PC-9 (cell line): Measurements from ENCODE around the gene JAK1. TPM values are rescaled to one million over a fixed set of nuclear protein-coding genes. Genes with fewer than 3 reads are reported as not detected.

Experiments used
- BruUV-seq: library from RNA; stranded (reverse); fragments of 400-500 nt; replicated peaks from 2 replicates; lab custom pipeline; 2021; lab: Mats Ljungman, UMichigan
- CTCF ChIA-PET: fragments of 300-600 bp; sonication (Branson Sonifier 250); formaldehyde crosslinking; loops from one replicate; lab custom pipeline; 2022; ENCODE audit warnings: antibody characterized with exemption; lab: Charles Lee
- POLR2A ChIA-PET: fragments of 300-600 bp; sonication (Branson Sonifier 250); formaldehyde crosslinking; loops from one replicate; lab custom pipeline; 2022; ENCODE audit warnings: antibody characterized with exemption; ENCODE audit not compliant: unreplicated experiment; lab: Charles Lee
- DNase-seq, 2 experiments: peaks; one replicate each; pipeline versions ENCODE4 v3.0.0 to v3.0.0-alpha.2; 2015 to 2022; ENCODE audit warnings: mixed read lengths in 1 of 2
- H2AFZ ChIP-seq: fragments of 200-600 bp; sonication (generic); 2 replicates; pipeline ENCODE4 v1.8.1; 2017; ENCODE audit warnings: antibody characterized with exemption
- H3F3A ChIP-seq: fragments of 200-600 bp; sonication (generic); 2 replicates; pipeline ENCODE4 v1.8.1; 2017; ENCODE audit warnings: antibody characterized with exemption, mild to moderate bottlenecking, low read depth; ENCODE audit not compliant: insufficient read depth
- H3K27ac ChIP-seq: fragments of 200-600 bp; sonication (generic); 2 replicates; pipeline ENCODE4 v1.6.1; 2016; ENCODE audit warnings: mixed run types
- H3K27me3 ChIP-seq: fragments of 200-600 bp; sonication (generic); 2 replicates; pipeline ENCODE4 v1.6.1; 2016; ENCODE audit warnings: low read depth, mixed run types; ENCODE audit not compliant: insufficient read depth
- H3K36me3 ChIP-seq: fragments of 200-600 bp; sonication (generic); 2 replicates; pipeline ENCODE4 v1.6.1; 2016; ENCODE audit warnings: low read depth, mixed run types
- H3K4me1 ChIP-seq: fragments of 200-600 bp; sonication (generic); replicated peaks from 2 replicates; pipeline ENCODE4 v1.6.1; 2016; ENCODE audit warnings: mixed run types; ENCODE audit not compliant: insufficient read depth
- H3K4me2 ChIP-seq: fragments of 200-600 bp; sonication (generic); 2 replicates; pipeline ENCODE4 v1.6.1; 2017; ENCODE audit warnings: mixed run types
- H3K4me3 ChIP-seq: fragments of 200-600 bp; sonication (generic); 2 replicates; pipeline ENCODE4 v1.6.1; 2016; ENCODE audit warnings: mixed run types
- H3K79me2 ChIP-seq: fragments of 200-600 bp; sonication (generic); 2 replicates; pipeline ENCODE4 v1.6.1; 2017; ENCODE audit warnings: low read depth, mixed run types
- H3K9me2 ChIP-seq: fragments of 200-600 bp; sonication (generic); 2 replicates; pipeline ENCODE4 v1.8.1; 2017; ENCODE audit warnings: mild to moderate bottlenecking; ENCODE audit not compliant: insufficient read depth
- H3K9me3 ChIP-seq: fragments of 200-600 bp; sonication (generic); 2 replicates; pipeline ENCODE4 v1.8.1; 2016; ENCODE audit warnings: low read depth; ENCODE audit not compliant: insufficient read depth
- H4K20me1 ChIP-seq: fragments of 200-600 bp; sonication (generic); 2 replicates; pipeline ENCODE4 v1.8.1; 2017; ENCODE audit not compliant: insufficient read depth
- CTCF ChIP-seq: fragments of 200-600 bp; sonication (generic); conservative IDR thresholded peaks from 2 replicates; pipeline ENCODE4 v1.6.1; 2017; ENCODE audit warnings: mixed run types, antibody characterized with exemption, mild to moderate bottlenecking, moderate library complexity
- EZH2 ChIP-seq: fragments of 200-600 bp; sonication (generic); IDR thresholded peaks from 2 replicates; pipeline ENCODE4 v1.8.0; 2017; ENCODE audit warnings: antibody characterized with exemption, low read depth
- intact Hi-C: fragments of 100-400 bp; cut with micrococcal nuclease; formaldehyde crosslinking; loops from one replicate; pipeline ENCODE4 v1.10.0; 2022; ENCODE audit not compliant: unreplicated experiment
- total RNA-seq: library from RNA; stranded (reverse); gene quantifications from 2 replicates; pipeline ENCODE4 v1.2.3, GENCODE V29; 2021

JAK1 gene
- total RNA-seq, 1 experiment from 2014 or later: 88.5 TPM

- POLR2A ChIA-PET: no interaction called here
- H3K4me2 ChIP-seq: no peak overlapping the region
- no TSS peak for BruUV-seq
Observed at GRCh38 chr1:64942118-64942517, 24.2 kb downstream of the JAK1 start.

GRCh38 chr1:64941461-64942117 is 24.8 kb downstream of the JAK1 start:
- no peak for DNase-seq
- H3K36me3 ChIP-seq: no peaks in the 10 kb centered on the region
- no peaks in the 10 kb centered on the region for H3K9me2 ChIP-seq
- no peak overlapping the region for H3K4me3 ChIP-seq
- no peaks in the 10 kb centered on the region for H3K27me3 ChIP-seq
- no peaks in the 10 kb centered on the region for H3F3A ChIP-seq
- no peak overlapping the region for H2AFZ ChIP-seq
- intact Hi-C loops: no loop called here
- no peak overlapping the region for H3K4me2 ChIP-seq
- TF ChIP-seq CTCF (no peak), EZH2 (no peak)
- no peak overlapping the region for H3K27ac ChIP-seq
- H3K79me2 ChIP-seq: peaks cover 76% of the 10 kb centered on the region
- BruUV-seq: no TSS peak
- no peaks in the 10 kb centered on the region for H4K20me1 ChIP-seq
- CTCF ChIA-PET: no interaction called here
- H3K9me3 ChIP-seq: no peaks in the 10 kb centered on the region
- no peaks in the 10 kb centered on the region for H3K4me1 ChIP-seq
- POLR2A ChIA-PET: no interaction called here

More at GRCh38 chr1:64942118-64942517, 24.2 kb downstream of the JAK1 start:
- Histone ChIP-seq H3K27me3 (no peaks in the 10 kb centered on the region), H3K4me1 (no peaks in the 10 kb centered on the region), H3K9me2 (no peaks in the 10 kb centered on the region), H3K79me2 (peaks cover 79% of the 10 kb centered on the region), H3K36me3 (no peaks in the 10 kb centered on the region), H2AFZ (no peak overlapping the region), H3K27ac (no peak overlapping the region), H4K20me1 (no peaks in the 10 kb centered on the region), H3F3A (no peaks in the 10 kb centered on the region), H3K4me3 (no peak overlapping the region), H3K9me3 (no peaks in the 10 kb centered on the region)
- intact Hi-C loops: no loop called here
- no peak for DNase-seq
- no peak for TF ChIP-seq CTCF
- no peak for TF ChIP-seq EZH2
- CTCF ChIA-PET: no interaction called here

GRCh38 chr1:64940025-64940424 is 26.3 kb downstream of the JAK1 start:
- no peak overlapping the region for H2AFZ ChIP-seq
- no peaks in the 10 kb centered on the region for H3K9me3 ChIP-seq
- H3K4me2 ChIP-seq: no peak overlapping the region
- H3K4me3 ChIP-seq: no peak overlapping the region
- no peaks in the 10 kb centered on the region for H3K36me3 ChIP-seq
- TF ChIP-seq EZH2 (no peak), CTCF (no peak)
- no peaks in the 10 kb centered on the region for H3K9me2 ChIP-seq
- no peaks in the 10 kb centered on the region for H4K20me1 ChIP-seq
- H3K27me3 ChIP-seq: no peaks in the 10 kb centered on the region
- H3K4me1 ChIP-seq: no peaks in the 10 kb centered on the region
- BruUV-seq: no TSS peak
- intact Hi-C loops: no loop called here
- no peaks in the 10 kb centered on the region for H3F3A ChIP-seq
- H3K79me2 ChIP-seq: peaks cover 80% of the 10 kb centered on the region
- POLR2A ChIA-PET: interaction anchor here (0.6 kb wide), 1 partner anchor 22 kb away, joined by 4 read pairs; no protein-coding TSS in a partner anchor
- no peak for DNase-seq
- CTCF ChIA-PET: no interaction called here
- no peak overlapping the region for H3K27ac ChIP-seq
